ENCODE results near the gene TACC2. TPM values are rescaled to one million over a fixed set of nuclear protein-coding genes. Genes with fewer than 3 reads are reported as not detected.

TACC2 gene
- total RNA-seq, 5 donors from 2014 or later (not counting 1 experiment from before 2014, with no cell fraction given): 0.46 to 0.70 (median 0.60) TPM; not detected in 2

DNA sequence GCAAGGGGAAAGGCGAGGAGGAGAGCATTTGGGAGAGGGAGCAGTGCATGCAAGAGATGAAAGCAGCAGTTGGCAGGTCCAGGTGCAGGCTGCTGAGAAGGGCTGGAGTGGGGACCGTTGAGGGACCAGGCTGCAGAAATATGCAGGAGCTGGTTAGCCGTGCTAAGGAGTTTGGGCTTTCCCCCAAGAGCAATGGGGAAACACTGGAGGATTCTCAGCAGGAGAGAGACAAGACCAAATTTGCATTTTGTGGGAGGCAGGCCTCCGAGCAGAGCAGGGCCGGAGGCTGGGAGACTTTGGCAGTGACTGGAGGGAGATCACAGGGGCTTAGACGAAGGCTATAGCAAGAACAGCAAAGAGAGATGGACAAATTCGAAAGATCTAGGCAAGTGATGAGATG is 293.9 kb downstream of the TACC2 start:
- H3K9me3 Mint-ChIP-seq: no peaks in the 10 kb centered on the region
- no peak for DNase-seq

DNA sequence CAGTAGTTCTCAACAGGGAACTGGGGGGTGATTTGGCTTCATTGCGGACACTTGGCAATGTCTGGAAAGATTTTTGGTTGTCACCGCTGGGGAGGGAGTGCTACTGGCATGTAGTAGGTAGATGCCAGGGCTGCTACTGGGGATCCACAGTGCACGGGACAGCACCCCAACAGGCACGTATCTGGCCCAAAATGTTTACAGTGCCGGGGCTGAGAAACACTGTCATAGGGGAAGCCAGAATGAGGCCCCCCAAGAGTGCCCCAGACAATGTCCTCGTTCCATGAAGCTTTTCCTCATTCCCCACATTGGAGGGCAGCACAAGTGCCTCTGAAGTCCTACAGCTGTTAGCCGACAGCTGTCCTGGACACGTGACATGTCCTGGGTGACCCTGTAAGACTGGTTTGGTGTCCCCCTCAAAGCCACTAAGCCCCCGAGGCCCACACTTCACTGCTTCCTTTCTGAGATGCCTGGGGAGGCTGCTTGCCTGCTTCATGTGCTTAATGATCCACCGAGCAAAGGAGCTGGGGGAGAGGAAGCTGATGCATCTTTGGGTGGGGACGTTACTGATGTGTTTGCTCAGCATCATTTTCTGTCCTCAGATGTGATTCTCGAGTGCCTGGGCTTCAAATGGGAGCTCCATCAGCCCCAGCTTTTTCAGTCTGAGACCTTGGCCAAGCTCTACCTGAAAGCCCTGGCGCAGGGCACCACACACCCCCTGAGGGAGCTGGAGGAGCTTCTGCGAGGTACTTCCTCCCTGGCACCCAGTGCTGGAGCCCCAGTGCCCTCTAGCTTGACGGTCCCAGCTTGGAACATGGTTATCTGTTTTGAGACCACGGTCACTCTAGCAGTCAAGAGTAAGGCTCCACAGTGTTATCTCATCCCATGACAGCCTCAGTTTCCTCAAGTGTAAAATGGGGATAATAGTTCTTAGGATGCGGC is 296.8 kb downstream of the TACC2 start:
- Histone ChIP-seq H3K36me3 (ENCODE audit: control insufficient read depth in 2 of 2, extremely low read depth in 1 of 2, insufficient read depth in 1 of 2, low read length in 1 of 2) (no peaks in the 10 kb centered on the region), H3K4me3 (ENCODE audit: control insufficient read depth in 1 of 2, extremely low read depth in 1 of 2, low read length in 1 of 2) (no peak overlapping the region), H3K27me3 (replicated peaks in 1 of 2; ENCODE audit: control insufficient read depth in 2 of 2, extremely low read depth in 1 of 2, insufficient read depth in 2 of 2, low read length in 1 of 2) (peaks cover 0 to 16% of the 10 kb centered on the region in 2 experiments), H3K9me3 (no peaks in the 10 kb centered on the region), H3K4me1 (ENCODE audit: control insufficient read depth in 1 of 2, extremely low read depth in 1 of 2, insufficient read depth in 2 of 2, low read length in 2 of 2) (no peaks in the 10 kb centered on the region), H3K27ac (ENCODE audit: low read length) (no peak overlapping the region)
- WGBS (ENCODE audit: insufficient coverage): 77% methylated on average over 13 of the region's 17 CpGs
- Mint-ChIP-seq H3K4me3 (no peak overlapping the region), H3K36me3 (no peaks in the 10 kb centered on the region), H3K9me3 (no peaks in the 10 kb centered on the region), H3K4me1 (no peaks in the 10 kb centered on the region), H3K27me3 (peaks cover 26 to 36% of the 10 kb centered on the region in 2 donors), H3K27ac (no peak overlapping the region)
- CTCF ChIA-PET: interaction anchor here in 1 of 2 donors (0.6 kb wide), 1 partner anchor 27 kb away, joined by 3 read pairs; no protein-coding TSS in a partner anchor
- POLR2A ChIA-PET: no interaction called here
- DNase-seq (no peak), ATAC-seq (replicated peaks in 1 of 4) (no peak)

More for the DNA sequence above, 293.9 kb downstream of the TACC2 start:
- WGBS (ENCODE audit: insufficient coverage): 44% methylated on average over 7 of the region's 7 CpGs
- Histone ChIP-seq H3K4me1 (ENCODE audit: control insufficient read depth in 1 of 2, extremely low read depth in 1 of 2, insufficient read depth in 2 of 2, low read length in 2 of 2) (no peaks in the 10 kb centered on the region), H3K9me3 (no peaks in the 10 kb centered on the region), H3K4me3 (ENCODE audit: control insufficient read depth in 1 of 2, extremely low read depth in 1 of 2, low read length in 1 of 2) (no peak overlapping the region), H3K27ac (ENCODE audit: low read length) (no peak overlapping the region), H3K27me3 (replicated peaks in 1 of 2; ENCODE audit: control insufficient read depth in 2 of 2, extremely low read depth in 1 of 2, insufficient read depth in 2 of 2, low read length in 1 of 2) (peaks cover 0 to 22% of the 10 kb centered on the region in 2 experiments), H3K36me3 (ENCODE audit: control insufficient read depth in 2 of 2, extremely low read depth in 1 of 2, insufficient read depth in 1 of 2, low read length in 1 of 2) (no peaks in the 10 kb centered on the region)
- ChIA-PET POLR2A (no interaction called here), CTCF (no interaction called here)
- Mint-ChIP-seq H3K4me1 (peaks cover 0 to 6% (median 1%) of the 10 kb centered on the region in 3 donors), H3K27me3 (peaks cover 27 to 48% of the 10 kb centered on the region in 2 donors), H3K36me3 (no peaks in the 10 kb centered on the region), H3K27ac (no peak overlapping the region), H3K4me3 (no peak overlapping the region)
- no peak for ATAC-seq (replicated peaks in 1 of 4)

DNA sequence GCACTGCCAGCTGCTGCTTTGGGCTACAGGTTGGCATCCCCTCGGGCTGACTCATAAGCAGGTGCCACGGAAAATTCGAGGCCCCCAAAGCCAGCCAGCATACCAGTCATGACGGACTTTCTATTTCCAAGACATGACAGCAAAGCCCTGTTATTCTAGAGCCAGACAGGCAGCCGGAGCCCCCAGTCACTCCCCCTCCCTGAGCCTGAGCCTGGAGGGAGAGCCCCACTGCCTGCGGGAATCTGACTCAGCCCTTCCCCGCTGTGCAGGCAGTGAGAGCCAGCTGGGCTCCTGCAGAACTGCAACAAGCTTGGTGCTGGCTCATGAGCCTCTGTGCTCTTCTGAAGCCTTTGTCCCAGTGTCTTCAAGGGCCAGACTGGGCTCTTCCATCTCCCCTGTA is 297.9 kb downstream of the TACC2 start:
- H3K9me3 ChIP-seq: no peaks in the 10 kb centered on the region
- H3K4me3 Mint-ChIP-seq: no peak overlapping the region
- CTCF ChIA-PET: no interaction called here
- no peaks in the 10 kb centered on the region for H3K4me1 Mint-ChIP-seq
- no peaks in the 10 kb centered on the region for H3K9me3 Mint-ChIP-seq
- no peak overlapping the region for H3K4me3 ChIP-seq (ENCODE audit: control insufficient read depth in 1 of 2, extremely low read depth in 1 of 2, low read length in 1 of 2)
- H3K27ac ChIP-seq (ENCODE audit: low read length): no peak overlapping the region
- no peaks in the 10 kb centered on the region for H3K36me3 ChIP-seq (ENCODE audit: control insufficient read depth in 2 of 2, extremely low read depth in 1 of 2, insufficient read depth in 1 of 2, low read length in 1 of 2)
- 71% methylated on average over 7 of the region's 7 CpGs for WGBS (ENCODE audit: insufficient coverage)
- DNase-seq (no peak), ATAC-seq (replicated peaks in 1 of 4) (no peak)
- H3K4me1 ChIP-seq (ENCODE audit: control insufficient read depth in 1 of 2, extremely low read depth in 1 of 2, insufficient read depth in 2 of 2, low read length in 2 of 2): no peaks in the 10 kb centered on the region
- H3K27me3 Mint-ChIP-seq: peaks cover 20 to 33% of the 10 kb centered on the region in 2 donors
- no peaks in the 10 kb centered on the region for H3K36me3 Mint-ChIP-seq
- peaks cover 0 to 18% of the 10 kb centered on the region in 2 experiments for H3K27me3 ChIP-seq (replicated peaks in 1 of 2; ENCODE audit: control insufficient read depth in 2 of 2, extremely low read depth in 1 of 2, insufficient read depth in 2 of 2, low read length in 1 of 2)
- H3K27ac Mint-ChIP-seq: no peak overlapping the region
- POLR2A ChIA-PET: interaction anchor here in 1 of 2 donors (0.6 kb wide), 1 partner anchor 1236 kb away, joined by 3 read pairs; no protein-coding TSS in a partner anchor

DNA sequence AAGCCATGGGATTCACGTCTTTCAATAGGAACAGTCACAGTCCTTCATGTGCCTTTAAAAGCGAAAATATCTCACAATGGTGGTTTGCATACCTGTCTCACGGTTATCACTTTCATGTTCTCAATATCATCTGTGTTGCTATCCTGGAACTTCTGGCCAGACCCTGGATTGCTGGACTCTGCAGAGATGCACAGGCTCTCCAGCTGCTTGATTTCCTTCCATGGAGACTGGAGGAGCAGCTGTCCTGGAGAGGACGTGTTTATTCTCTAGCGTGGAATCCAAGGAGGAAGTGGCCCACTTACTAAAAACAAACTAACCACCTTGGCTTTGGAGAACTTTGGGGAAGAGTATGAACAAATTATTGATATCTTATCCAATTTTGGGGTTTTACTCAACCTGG is 298.6 kb downstream of the TACC2 start:
- H3K27me3 Mint-ChIP-seq: peaks cover 14 to 26% of the 10 kb centered on the region in 2 donors
- Histone ChIP-seq H3K9me3 (no peaks in the 10 kb centered on the region), H3K4me1 (ENCODE audit: control insufficient read depth in 1 of 2, extremely low read depth in 1 of 2, insufficient read depth in 2 of 2, low read length in 2 of 2) (no peaks in the 10 kb centered on the region), H3K27me3 (replicated peaks in 1 of 2; ENCODE audit: control insufficient read depth in 2 of 2, extremely low read depth in 1 of 2, insufficient read depth in 2 of 2, low read length in 1 of 2) (peaks cover 0 to 14% of the 10 kb centered on the region in 2 experiments), H3K27ac (ENCODE audit: low read length) (no peak overlapping the region), H3K36me3 (ENCODE audit: control insufficient read depth in 2 of 2, extremely low read depth in 1 of 2, insufficient read depth in 1 of 2, low read length in 1 of 2) (no peaks in the 10 kb centered on the region), H3K4me3 (ENCODE audit: control insufficient read depth in 1 of 2, extremely low read depth in 1 of 2, low read length in 1 of 2) (no peak overlapping the region)
- H3K36me3 Mint-ChIP-seq: no peaks in the 10 kb centered on the region
- ChIA-PET POLR2A (no interaction called here), CTCF (no interaction called here)
- H3K27ac Mint-ChIP-seq: no peak overlapping the region
- WGBS (ENCODE audit: insufficient coverage): 88% methylated on average over 3 of the region's 5 CpGs
- no peak for ATAC-seq (replicated peaks in 1 of 4)
- no peaks in the 10 kb centered on the region for H3K4me1 Mint-ChIP-seq
- H3K9me3 Mint-ChIP-seq: no peaks in the 10 kb centered on the region
- H3K4me3 Mint-ChIP-seq: no peak overlapping the region
- no peak for DNase-seq

- no peak overlapping the region for H3K4me3 Mint-ChIP-seq
- CTCF ChIA-PET: no interaction called here
Measured at GRCh38 chr10:122288262-122288661, 299.3 kb downstream of the TACC2 start.

DNA sequence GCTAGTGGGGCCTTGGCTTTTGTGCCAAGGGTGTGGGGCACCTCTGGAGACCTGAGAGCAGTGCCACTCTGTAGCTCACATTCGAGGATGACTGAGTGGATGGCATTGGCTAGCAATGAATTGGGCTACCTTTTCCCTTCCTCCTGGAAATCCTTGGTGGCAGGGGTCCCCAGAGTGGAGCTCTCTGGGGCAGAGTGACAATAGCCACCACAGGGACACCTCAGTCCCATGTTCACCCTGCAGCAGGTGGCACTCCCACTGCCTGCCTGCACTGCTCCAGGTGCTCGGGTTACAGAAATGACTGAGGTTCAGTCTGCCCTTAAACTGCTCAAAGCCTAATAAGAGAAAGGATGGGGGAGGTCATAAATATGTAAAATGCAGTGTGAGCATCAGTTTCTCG is 300.0 kb downstream of the TACC2 start:
- whole genome bisulfite sequencing (ENCODE audit: insufficient coverage): 61% methylated on average over 2 of the region's 3 CpGs
- Histone ChIP-seq H3K4me3 (ENCODE audit: control insufficient read depth in 1 of 2, extremely low read depth in 1 of 2, low read length in 1 of 2) (no peak overlapping the region), H3K27me3 (replicated peaks in 1 of 2; ENCODE audit: control insufficient read depth in 2 of 2, extremely low read depth in 1 of 2, insufficient read depth in 2 of 2, low read length in 1 of 2) (peaks cover 0 to 14% of the 10 kb centered on the region in 2 experiments), H3K27ac (ENCODE audit: low read length) (no peak overlapping the region), H3K36me3 (ENCODE audit: control insufficient read depth in 2 of 2, extremely low read depth in 1 of 2, insufficient read depth in 1 of 2, low read length in 1 of 2) (no peaks in the 10 kb centered on the region), H3K9me3 (no peaks in the 10 kb centered on the region), H3K4me1 (ENCODE audit: control insufficient read depth in 1 of 2, extremely low read depth in 1 of 2, insufficient read depth in 2 of 2, low read length in 2 of 2) (peaks cover 0 to 3% of the 10 kb centered on the region in 2 experiments)
- no peak for ATAC-seq (replicated peaks in 1 of 4)
- no peak for DNase-seq
- POLR2A ChIA-PET: no interaction called here
- CTCF ChIA-PET: no interaction called here
- Mint-ChIP-seq H3K27me3 (peaks cover 9 to 18% of the 10 kb centered on the region in 2 donors), H3K9me3 (no peaks in the 10 kb centered on the region), H3K4me3 (no peak overlapping the region), H3K4me1 (no peaks in the 10 kb centered on the region), H3K36me3 (no peaks in the 10 kb centered on the region), H3K27ac (no peak overlapping the region)

More at GRCh38 chr10:122288262-122288661, 299.3 kb downstream of the TACC2 start:
- H3K27ac Mint-ChIP-seq: no peak overlapping the region
- H3K4me1 Mint-ChIP-seq: no peaks in the 10 kb centered on the region
- H3K36me3 ChIP-seq (ENCODE audit: control insufficient read depth in 2 of 2, extremely low read depth in 1 of 2, insufficient read depth in 1 of 2, low read length in 1 of 2): no peaks in the 10 kb centered on the region
- 86% methylated on average over 4 of the region's 6 CpGs for WGBS (ENCODE audit: insufficient coverage)
- POLR2A ChIA-PET: no interaction called here
- H3K27me3 ChIP-seq (replicated peaks in 1 of 2; ENCODE audit: control insufficient read depth in 2 of 2, extremely low read depth in 1 of 2, insufficient read depth in 2 of 2, low read length in 1 of 2): peaks cover 0 to 14% of the 10 kb centered on the region in 2 experiments
- no peak overlapping the region for H3K4me3 ChIP-seq (ENCODE audit: control insufficient read depth in 1 of 2, extremely low read depth in 1 of 2, low read length in 1 of 2)
- H3K9me3 ChIP-seq: no peaks in the 10 kb centered on the region
- H3K36me3 Mint-ChIP-seq: no peaks in the 10 kb centered on the region
- no peak for DNase-seq
- no peak for ATAC-seq (replicated peaks in 1 of 4)
- no peak overlapping the region for H3K27ac ChIP-seq (ENCODE audit: low read length)
- peaks cover 9 to 19% of the 10 kb centered on the region in 2 donors for H3K27me3 Mint-ChIP-seq
- no peaks in the 10 kb centered on the region for H3K4me1 ChIP-seq (ENCODE audit: control insufficient read depth in 1 of 2, extremely low read depth in 1 of 2, insufficient read depth in 2 of 2, low read length in 2 of 2)
- H3K9me3 Mint-ChIP-seq: no peaks in the 10 kb centered on the region
